ENCODE data around the gene PDE6G.

PDE6G gene

GRCh38 chr17:81694810-81695209 lies 38.5 kb upstream of the PDE6G start:
- Histone ChIP-seq H3K4me2 (ENCODE audit: low read length) (no peak overlapping the region), H3K36me3 (replicated peaks; ENCODE audit: low read depth, low read length) (peaks cover 35% of the 10 kb centered on the region), H3K27ac (ENCODE audit: low read length) (no peak overlapping the region), H3K79me2 (ENCODE audit: low read length) (peaks cover 15% of the 10 kb centered on the region), H3K27me3 (ENCODE audit: low read depth, low read length) (no peaks in the 10 kb centered on the region), H3K9me3 (ENCODE audit: insufficient read depth, low read length) (no peaks in the 10 kb centered on the region), H4K20me1 (ENCODE audit: insufficient read depth, low read length) (no peaks in the 10 kb centered on the region), H3K4me3 (ENCODE audit: low read length) (no peak overlapping the region), H3K9ac (ENCODE audit: low read length) (no peak overlapping the region), H2AFZ (ENCODE audit: low read depth, low read length) (no peak overlapping the region), H3K4me1 (ENCODE audit: low read length) (no peaks in the 10 kb centered on the region)
- TF ChIP-seq EZH2phosphoT487 (IDR thresholded peaks at IDR 0.05; ENCODE audit: low read depth) (no peak), CTCF (IDR thresholded peaks at IDR 0.05; ENCODE audit: low read depth, low read length) (no peak)

GRCh38 chr17:81693509-81694210 lies 37.3 kb upstream of the PDE6G start:
- H3K4me2 ChIP-seq (ENCODE audit: low read length): no peak overlapping the region
- peaks cover 5% of the 10 kb centered on the region for H3K79me2 ChIP-seq (ENCODE audit: low read length)
- no peak overlapping the region for H3K9ac ChIP-seq (ENCODE audit: low read length)
- no peaks in the 10 kb centered on the region for H3K4me1 ChIP-seq (ENCODE audit: low read length)
- peaks cover 31% of the 10 kb centered on the region for H3K36me3 ChIP-seq (replicated peaks; ENCODE audit: low read depth, low read length)
- H3K4me3 ChIP-seq (ENCODE audit: low read length): no peak overlapping the region
- TF ChIP-seq CTCF (IDR thresholded peaks at IDR 0.05; ENCODE audit: low read depth, low read length): no peak
- TF ChIP-seq EZH2phosphoT487 (IDR thresholded peaks at IDR 0.05; ENCODE audit: low read depth): no peak
- H2AFZ ChIP-seq (ENCODE audit: low read depth, low read length): no peak overlapping the region
- H3K9me3 ChIP-seq (ENCODE audit: insufficient read depth, low read length): no peaks in the 10 kb centered on the region
- H4K20me1 ChIP-seq (ENCODE audit: insufficient read depth, low read length): no peaks in the 10 kb centered on the region
- H3K27me3 ChIP-seq (ENCODE audit: low read depth, low read length): no peaks in the 10 kb centered on the region
- H3K27ac ChIP-seq (ENCODE audit: low read length): no peak overlapping the region

GRCh38 chr17:81691608-81692007 lies 35.3 kb upstream of the PDE6G start:
- peaks cover 15% of the 10 kb centered on the region for H3K36me3 ChIP-seq (replicated peaks; ENCODE audit: low read depth, low read length)

GRCh38 chr17:81691196-81691595 lies 34.9 kb upstream of the PDE6G start:
- Histone ChIP-seq H3K4me3 (ENCODE audit: low read length) (no peak overlapping the region), H3K4me1 (ENCODE audit: low read length) (no peaks in the 10 kb centered on the region), H2AFZ (ENCODE audit: low read depth, low read length) (no peak overlapping the region), H3K27me3 (ENCODE audit: low read depth, low read length) (no peaks in the 10 kb centered on the region), H3K4me2 (ENCODE audit: low read length) (no peak overlapping the region), H3K36me3 (replicated peaks; ENCODE audit: low read depth, low read length) (peaks cover 16% of the 10 kb centered on the region), H4K20me1 (ENCODE audit: insufficient read depth, low read length) (no peaks in the 10 kb centered on the region), H3K9me3 (ENCODE audit: insufficient read depth, low read length) (no peaks in the 10 kb centered on the region), H3K27ac (ENCODE audit: low read length) (no peak overlapping the region), H3K79me2 (ENCODE audit: low read length) (peaks cover 7% of the 10 kb centered on the region), H3K9ac (ENCODE audit: low read length) (no peak overlapping the region)
- TF ChIP-seq EZH2phosphoT487 (IDR thresholded peaks at IDR 0.05; ENCODE audit: low read depth): no peak
- no peak for TF ChIP-seq CTCF (IDR thresholded peaks at IDR 0.05; ENCODE audit: low read depth, low read length)

More at GRCh38 chr17:81691608-81692007, 35.3 kb upstream of the PDE6G start:
- Histone ChIP-seq H3K4me2 (ENCODE audit: low read length) (no peak overlapping the region), H3K27ac (ENCODE audit: low read length) (no peak overlapping the region), H3K9ac (ENCODE audit: low read length) (no peak overlapping the region), H3K4me3 (ENCODE audit: low read length) (no peak overlapping the region), H3K27me3 (ENCODE audit: low read depth, low read length) (no peaks in the 10 kb centered on the region), H2AFZ (ENCODE audit: low read depth, low read length) (no peak overlapping the region), H3K79me2 (ENCODE audit: low read length) (peaks cover 3% of the 10 kb centered on the region; the same call in 1 of the 2 replicates), H4K20me1 (ENCODE audit: insufficient read depth, low read length) (no peaks in the 10 kb centered on the region), H3K9me3 (ENCODE audit: insufficient read depth, low read length) (no peaks in the 10 kb centered on the region), H3K4me1 (ENCODE audit: low read length) (no peaks in the 10 kb centered on the region)
- TF ChIP-seq CTCF (IDR thresholded peaks at IDR 0.05; ENCODE audit: low read depth, low read length) (no peak), EZH2phosphoT487 (IDR thresholded peaks at IDR 0.05; ENCODE audit: low read depth) (no peak)

Measured in OCI-LY3 (cell line).